ENCODE measurements around the gene DGUOK. TPM values are rescaled to one million over a fixed set of nuclear protein-coding genes. Genes with fewer than 3 reads are reported as not detected.

DGUOK gene
- total and polyA plus RNA-seq, 2 experiments from 2014 or later: 68.4 to 287 TPM

- Histone ChIP-seq H3K79me2 (replicated peaks; ENCODE audit: insufficient read depth) (no peaks in the 10 kb centered on the region), H3K4me2 (no peak overlapping the region), H3K36me3 (ENCODE audit: insufficient read depth) (no peaks in the 10 kb centered on the region), H3K4me3 (no peak overlapping the region), H3K4me1 (ENCODE audit: insufficient read depth) (no peaks in the 10 kb centered on the region), H2AFZ (no peak overlapping the region), H3K9me2 (ENCODE audit: insufficient read depth) (no peaks in the 10 kb centered on the region; the same call in 1 of the 2 replicates), H3F3A (replicated peaks; ENCODE audit: low read depth) (no peaks in the 10 kb centered on the region), H3K27me3 (ENCODE audit: insufficient read depth) (no peaks in the 10 kb centered on the region), H3K27ac (ENCODE audit: low read depth) (no peak overlapping the region), H4K20me1 (replicated peaks; ENCODE audit: insufficient read depth) (no peaks in the 10 kb centered on the region)
- Mint-ChIP-seq H3K9me3 (no peaks in the 10 kb centered on the region), H3K27ac (no peak overlapping the region), H3K27me3 (ENCODE audit: insufficient read depth, low read depth, poor library complexity) (peaks cover 7% of the 10 kb centered on the region), H3K4me3 (no peak overlapping the region), H3K4me1 (peaks cover 15% of the 10 kb centered on the region), H3K36me3 (ENCODE audit: low read depth) (no peaks in the 10 kb centered on the region)
- TF ChIP-seq REST (IDR thresholded peaks at IDR 0.05; ENCODE audit: unreplicated experiment): no peak
- no peak for TF ChIP-seq POLR2AphosphoS5 (IDR thresholded peaks at IDR 0.05; ENCODE audit: low read depth)
- no peak for TF ChIP-seq ZNF331 (CRISPR knock-in tag; IDR thresholded peaks at IDR 0.05; ENCODE audit: low read depth)
- no peak for TF ChIP-seq EZH2phosphoT487 (IDR thresholded peaks at IDR 0.05; ENCODE audit: unreplicated experiment)
- TF ChIP-seq ETS1 (IDR thresholded peaks at IDR 0.05): no peak
- TF ChIP-seq ZNF114 (CRISPR knock-in tag; IDR thresholded peaks at IDR 0.05): no peak
- TF ChIP-seq, protein P1, sequence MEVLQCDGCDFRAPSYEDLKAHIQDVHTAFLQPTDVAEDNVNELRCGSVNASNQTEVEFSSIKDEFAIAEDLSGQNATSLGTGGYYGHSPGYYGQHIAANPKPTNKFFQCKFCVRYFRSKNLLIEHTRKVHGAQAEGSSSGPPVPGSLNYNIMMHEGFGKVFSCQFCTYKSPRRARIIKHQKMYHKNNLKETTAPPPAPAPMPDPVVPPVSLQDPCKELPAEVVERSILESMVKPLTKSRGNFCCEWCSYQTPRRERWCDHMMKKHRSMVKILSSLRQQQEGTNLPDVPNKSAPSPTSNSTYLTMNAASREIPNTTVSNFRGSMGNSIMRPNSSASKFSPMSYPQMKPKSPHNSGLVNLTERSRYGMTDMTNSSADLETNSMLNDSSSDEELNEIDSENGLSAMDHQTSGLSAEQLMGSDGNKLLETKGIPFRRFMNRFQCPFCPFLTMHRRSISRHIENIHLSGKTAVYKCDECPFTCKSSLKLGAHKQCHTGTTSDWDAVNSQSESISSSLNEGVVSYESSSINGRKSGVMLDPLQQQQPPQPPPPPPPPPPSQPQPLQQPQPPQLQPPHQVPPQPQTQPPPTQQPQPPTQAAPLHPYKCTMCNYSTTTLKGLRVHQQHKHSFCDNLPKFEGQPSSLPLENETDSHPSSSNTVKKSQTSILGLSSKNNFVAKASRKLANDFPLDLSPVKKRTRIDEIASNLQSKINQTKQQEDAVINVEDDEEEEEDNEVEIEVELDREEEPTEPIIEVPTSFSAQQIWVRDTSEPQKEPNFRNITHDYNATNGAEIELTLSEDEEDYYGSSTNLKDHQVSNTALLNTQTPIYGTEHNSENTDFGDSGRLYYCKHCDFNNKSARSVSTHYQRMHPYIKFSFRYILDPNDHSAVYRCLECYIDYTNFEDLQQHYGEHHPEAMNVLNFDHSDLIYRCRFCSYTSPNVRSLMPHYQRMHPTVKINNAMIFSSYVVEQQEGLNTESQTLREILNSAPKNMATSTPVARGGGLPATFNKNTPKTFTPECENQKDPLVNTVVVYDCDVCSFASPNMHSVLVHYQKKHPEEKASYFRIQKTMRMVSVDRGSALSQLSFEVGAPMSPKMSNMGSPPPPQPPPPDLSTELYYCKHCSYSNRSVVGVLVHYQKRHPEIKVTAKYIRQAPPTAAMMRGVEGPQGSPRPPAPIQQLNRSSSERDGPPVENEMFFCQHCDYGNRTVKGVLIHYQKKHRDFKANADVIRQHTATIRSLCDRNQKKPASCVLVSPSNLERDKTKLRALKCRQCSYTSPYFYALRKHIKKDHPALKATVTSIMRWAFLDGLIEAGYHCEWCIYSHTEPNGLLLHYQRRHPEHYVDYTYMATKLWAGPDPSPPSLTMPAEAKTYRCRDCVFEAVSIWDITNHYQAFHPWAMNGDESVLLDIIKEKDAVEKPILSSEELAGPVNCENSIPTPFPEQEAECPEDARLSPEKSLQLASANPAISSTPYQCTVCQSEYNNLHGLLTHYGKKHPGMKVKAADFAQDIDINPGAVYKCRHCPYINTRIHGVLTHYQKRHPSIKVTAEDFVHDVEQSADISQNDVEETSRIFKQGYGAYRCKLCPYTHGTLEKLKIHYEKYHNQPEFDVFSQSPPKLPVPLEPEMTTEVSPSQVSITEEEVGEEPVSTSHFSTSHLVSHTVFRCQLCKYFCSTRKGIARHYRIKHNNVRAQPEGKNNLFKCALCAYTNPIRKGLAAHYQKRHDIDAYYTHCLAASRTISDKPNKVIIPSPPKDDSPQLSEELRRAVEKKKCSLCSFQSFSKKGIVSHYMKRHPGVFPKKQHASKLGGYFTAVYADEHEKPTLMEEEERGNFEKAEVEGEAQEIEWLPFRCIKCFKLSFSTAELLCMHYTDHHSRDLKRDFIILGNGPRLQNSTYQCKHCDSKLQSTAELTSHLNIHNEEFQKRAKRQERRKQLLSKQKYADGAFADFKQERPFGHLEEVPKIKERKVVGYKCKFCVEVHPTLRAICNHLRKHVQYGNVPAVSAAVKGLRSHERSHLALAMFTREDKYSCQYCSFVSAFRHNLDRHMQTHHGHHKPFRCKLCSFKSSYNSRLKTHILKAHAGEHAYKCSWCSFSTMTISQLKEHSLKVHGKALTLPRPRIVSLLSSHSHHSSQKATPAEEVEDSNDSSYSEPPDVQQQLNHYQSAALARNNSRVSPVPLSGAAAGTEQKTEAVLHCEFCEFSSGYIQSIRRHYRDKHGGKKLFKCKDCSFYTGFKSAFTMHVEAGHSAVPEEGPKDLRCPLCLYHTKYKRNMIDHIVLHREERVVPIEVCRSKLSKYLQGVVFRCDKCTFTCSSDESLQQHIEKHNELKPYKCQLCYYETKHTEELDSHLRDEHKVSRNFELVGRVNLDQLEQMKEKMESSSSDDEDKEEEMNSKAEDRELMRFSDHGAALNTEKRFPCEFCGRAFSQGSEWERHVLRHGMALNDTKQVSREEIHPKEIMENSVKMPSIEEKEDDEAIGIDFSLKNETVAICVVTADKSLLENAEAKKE (CRISPR knock-in tag; IDR thresholded peaks at IDR 0.05): no peak
- TF ChIP-seq NANOG (IDR thresholded peaks at IDR 0.05; ENCODE audit: borderline replicate concordance): no peak
- no peak for TF ChIP-seq STAT1 (IDR thresholded peaks at IDR 0.05; ENCODE audit: unreplicated experiment)
- TF ChIP-seq CREB1 (CRISPR knock-in tag; IDR thresholded peaks at IDR 0.05; ENCODE audit: low read depth): no peak
- TF ChIP-seq JUNB (IDR thresholded peaks at IDR 0.05; ENCODE audit: unreplicated experiment): no peak
- no peak for TF ChIP-seq EZH2 (IDR thresholded peaks at IDR 0.05; ENCODE audit: low read depth, unreplicated experiment)
- TF ChIP-seq CTCF (conservative IDR thresholded peaks at IDR 0.05; ENCODE audit: low read depth in 2 of 2): no peak
- DNase-seq (ENCODE audit: low spot score): no peak
- ATAC-seq: peak; percentile 28; the same call in 2 of the 3 replicates
These were observed 36.2 kb upstream of the DGUOK start for GRCh38 chr2:73890301-73891092.

Data from GM23338 (cell line).